ENCODE measurements around the gene IDH3G. TPM values are rescaled to one million over a fixed set of nuclear protein-coding genes. Genes with fewer than 3 reads are reported as not detected.

Gene IDH3G
- total RNA-seq, 1 experiment from 2014 or later, result 71.2 TPM

DNA sequence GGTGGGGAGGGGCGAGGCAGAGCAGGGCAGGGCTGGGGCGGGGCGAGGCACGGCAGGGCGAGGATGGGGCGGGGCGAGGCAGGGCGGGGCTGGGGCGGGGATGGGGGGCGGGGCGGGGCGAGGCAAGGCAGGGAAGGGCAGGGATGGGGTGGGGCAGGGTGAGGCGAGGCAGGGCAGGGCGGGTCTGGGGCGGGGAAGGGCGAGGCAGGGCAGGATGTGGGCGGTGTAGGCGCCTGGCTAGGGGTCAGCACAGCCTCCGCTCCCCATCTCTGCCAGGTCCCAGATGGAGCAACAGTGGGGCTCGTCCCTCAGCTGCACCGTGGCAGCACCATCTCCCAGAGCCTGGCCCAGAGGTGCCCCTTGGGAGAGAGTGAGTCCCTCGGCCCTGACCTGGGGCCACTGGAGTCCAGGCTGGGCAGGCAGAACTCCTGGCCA is 17.5 kb downstream of the IDH3G start:
- no TSS peak for BruUV-seq (replicated peaks)
- H3K36me3 Mint-ChIP-seq (ENCODE audit: insufficient read depth, unreplicated experiment), result peaks cover 25% of the 10 kb centered on the region
- peaks cover 9% of the 10 kb centered on the region for H3K4me1 Mint-ChIP-seq (ENCODE audit: low read depth, unreplicated experiment)
- no peak overlapping the region for H3K27ac Mint-ChIP-seq (ENCODE audit: unreplicated experiment)
- CTCF ChIA-PET, result no interaction called here
- TF ChIP-seq, protein P1, sequence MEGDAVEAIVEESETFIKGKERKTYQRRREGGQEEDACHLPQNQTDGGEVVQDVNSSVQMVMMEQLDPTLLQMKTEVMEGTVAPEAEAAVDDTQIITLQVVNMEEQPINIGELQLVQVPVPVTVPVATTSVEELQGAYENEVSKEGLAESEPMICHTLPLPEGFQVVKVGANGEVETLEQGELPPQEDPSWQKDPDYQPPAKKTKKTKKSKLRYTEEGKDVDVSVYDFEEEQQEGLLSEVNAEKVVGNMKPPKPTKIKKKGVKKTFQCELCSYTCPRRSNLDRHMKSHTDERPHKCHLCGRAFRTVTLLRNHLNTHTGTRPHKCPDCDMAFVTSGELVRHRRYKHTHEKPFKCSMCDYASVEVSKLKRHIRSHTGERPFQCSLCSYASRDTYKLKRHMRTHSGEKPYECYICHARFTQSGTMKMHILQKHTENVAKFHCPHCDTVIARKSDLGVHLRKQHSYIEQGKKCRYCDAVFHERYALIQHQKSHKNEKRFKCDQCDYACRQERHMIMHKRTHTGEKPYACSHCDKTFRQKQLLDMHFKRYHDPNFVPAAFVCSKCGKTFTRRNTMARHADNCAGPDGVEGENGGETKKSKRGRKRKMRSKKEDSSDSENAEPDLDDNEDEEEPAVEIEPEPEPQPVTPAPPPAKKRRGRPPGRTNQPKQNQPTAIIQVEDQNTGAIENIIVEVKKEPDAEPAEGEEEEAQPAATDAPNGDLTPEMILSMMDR (IDR thresholded peaks at IDR 0.05; ENCODE audit: unreplicated experiment), result no peak
- no peaks in the 10 kb centered on the region for H3K9me3 Mint-ChIP-seq (ENCODE audit: low read depth, unreplicated experiment)
- DNase-seq, result no peak
- peaks cover 15% of the 10 kb centered on the region for H3K27me3 Mint-ChIP-seq (ENCODE audit: unreplicated experiment)
- intact Hi-C loops (cut with micrococcal nuclease; ENCODE audit: unreplicated experiment), result no loop called here
- H3K4me3 Mint-ChIP-seq (ENCODE audit: low read depth, unreplicated experiment), result no peak overlapping the region

DNA sequence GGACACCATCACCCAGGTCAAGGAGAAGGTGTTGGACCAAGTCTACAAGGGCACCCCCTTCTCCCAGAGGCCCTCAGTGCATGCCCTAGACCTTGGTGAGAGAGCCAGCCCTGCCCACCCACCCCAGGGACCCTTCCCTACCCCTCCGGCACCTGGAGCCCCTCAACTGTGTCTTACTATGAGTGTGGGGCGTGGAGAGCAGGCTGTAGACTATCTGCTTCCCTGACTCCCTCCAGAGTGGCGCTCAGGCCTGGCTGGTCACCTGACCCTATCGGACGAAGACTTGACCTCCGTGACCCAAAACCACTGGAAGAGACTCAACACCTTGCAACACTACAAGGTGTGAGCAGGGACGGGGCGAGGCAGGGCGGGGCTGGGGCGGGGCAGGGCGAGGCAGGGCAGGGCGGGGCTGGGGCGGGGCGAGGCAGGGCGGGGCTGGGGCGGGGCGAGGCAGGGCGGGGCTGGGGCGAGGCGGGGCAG is 18.0 kb downstream of the IDH3G start:
- no peaks in the 10 kb centered on the region for H3K9me3 Mint-ChIP-seq (ENCODE audit: low read depth, unreplicated experiment)
- peaks cover 15% of the 10 kb centered on the region for H3K27me3 Mint-ChIP-seq (ENCODE audit: unreplicated experiment)
- intact Hi-C loops (cut with micrococcal nuclease; ENCODE audit: unreplicated experiment), result no loop called here
- DNase-seq, result no peak
- no peak overlapping the region for H3K4me3 Mint-ChIP-seq (ENCODE audit: low read depth, unreplicated experiment)
- H3K36me3 Mint-ChIP-seq (ENCODE audit: insufficient read depth, unreplicated experiment), result peaks cover 22% of the 10 kb centered on the region
- BruUV-seq (replicated peaks), result no TSS peak
- H3K27ac Mint-ChIP-seq (ENCODE audit: unreplicated experiment), result no peak overlapping the region
- CTCF ChIA-PET, result no interaction called here
- TF ChIP-seq, protein P1 (IDR thresholded peaks at IDR 0.05; ENCODE audit: unreplicated experiment), result no peak
- H3K4me1 Mint-ChIP-seq (ENCODE audit: low read depth, unreplicated experiment), result peaks cover 9% of the 10 kb centered on the region

DNA sequence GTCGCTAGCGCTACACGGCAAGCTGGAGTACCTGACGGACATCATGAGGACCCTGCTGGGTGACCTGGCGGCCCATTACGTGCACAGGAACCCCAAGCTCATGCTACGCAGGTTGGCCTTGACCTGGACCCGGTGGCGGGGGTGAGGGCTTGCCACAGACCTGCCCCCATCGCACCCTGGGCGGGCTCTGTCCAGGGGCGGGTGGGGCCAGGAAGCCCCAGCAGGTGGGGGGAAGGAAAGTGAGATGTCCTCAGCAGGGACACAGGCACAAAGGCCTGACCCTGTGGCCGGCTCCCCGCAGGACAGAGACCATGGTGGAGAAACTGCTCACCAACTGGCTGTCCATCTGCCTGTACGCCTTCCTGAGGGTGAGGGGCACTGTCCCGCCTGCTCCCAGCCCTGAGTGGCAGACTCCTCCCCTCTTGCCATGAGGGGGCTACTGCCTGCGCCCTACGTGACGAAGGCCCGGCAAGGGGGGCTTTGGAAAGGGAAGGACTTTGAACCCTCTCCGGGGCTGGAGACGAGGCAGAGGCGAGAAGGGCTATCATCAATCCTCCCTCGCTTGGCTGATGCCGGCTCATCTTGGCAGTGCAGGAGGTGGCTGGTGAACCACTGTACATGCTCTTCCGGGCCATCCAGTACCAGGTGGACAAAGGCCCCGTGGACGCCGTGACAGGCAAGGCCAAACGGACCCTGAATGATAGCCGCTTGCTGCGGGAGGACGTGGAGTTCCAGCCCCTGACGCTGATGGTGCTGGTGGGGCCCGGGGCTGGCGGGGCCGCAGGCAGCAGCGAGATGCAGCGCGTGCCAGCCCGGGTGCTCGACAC is 18.7 kb downstream of the IDH3G start:
- Mint-ChIP-seq H3K9me3 (ENCODE audit: low read depth, unreplicated experiment) (no peaks in the 10 kb centered on the region), H3K27ac (ENCODE audit: unreplicated experiment) (no peak overlapping the region), H3K4me3 (ENCODE audit: low read depth, unreplicated experiment) (no peak overlapping the region), H3K36me3 (ENCODE audit: insufficient read depth, unreplicated experiment) (peaks cover 20% of the 10 kb centered on the region), H3K27me3 (ENCODE audit: unreplicated experiment) (peaks cover 12% of the 10 kb centered on the region), H3K4me1 (ENCODE audit: low read depth, unreplicated experiment) (peaks cover 8% of the 10 kb centered on the region)
- DNase-seq, result no peak
- BruUV-seq (replicated peaks), result no TSS peak
- TF ChIP-seq, protein P1 (IDR thresholded peaks at IDR 0.05; ENCODE audit: unreplicated experiment), result no peak
- CTCF ChIA-PET, result no interaction called here
- intact Hi-C loops (cut with micrococcal nuclease; ENCODE audit: unreplicated experiment), result no loop called here

DNA sequence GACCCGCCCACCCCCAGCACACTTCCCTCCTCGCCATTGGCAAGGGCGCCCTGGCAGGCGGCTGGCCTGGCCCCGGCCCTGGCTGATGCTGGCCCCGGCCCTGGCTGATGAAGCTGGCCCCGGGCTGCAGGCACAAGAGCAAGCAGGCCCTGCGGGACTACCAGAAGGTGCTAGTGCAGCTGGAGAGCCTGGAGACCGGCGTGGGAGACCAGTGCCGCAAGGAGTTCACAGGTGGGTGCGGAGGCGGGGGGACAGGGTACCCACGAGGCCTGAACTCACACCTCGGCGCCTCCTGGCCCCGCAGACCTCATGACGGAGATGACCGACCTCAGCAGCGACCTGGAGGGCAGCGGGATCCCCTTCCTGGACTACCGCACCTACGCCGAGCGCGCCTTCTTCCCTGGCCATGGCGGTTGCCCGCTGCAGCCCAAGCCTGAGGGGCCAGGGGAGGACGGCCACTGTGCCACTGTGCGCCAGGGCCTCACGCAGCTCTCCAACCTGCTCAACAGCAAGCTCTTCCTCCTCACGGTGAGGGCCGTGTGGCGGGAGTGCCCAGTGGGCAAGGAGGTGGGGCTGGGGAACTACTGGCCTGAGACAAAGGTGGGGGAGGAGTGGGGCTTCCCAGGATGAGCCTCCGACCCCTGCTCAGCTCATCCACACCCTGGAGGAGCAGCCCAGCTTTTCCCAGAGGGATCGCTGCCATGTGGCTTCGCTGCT is 19.4 kb downstream of the IDH3G start:
- TF ChIP-seq, protein P1 (IDR thresholded peaks at IDR 0.05; ENCODE audit: unreplicated experiment), result no peak
- no TSS peak for BruUV-seq (replicated peaks)
- Mint-ChIP-seq H3K36me3 (ENCODE audit: insufficient read depth, unreplicated experiment) (peaks cover 18% of the 10 kb centered on the region), H3K27me3 (ENCODE audit: unreplicated experiment) (peaks cover 5% of the 10 kb centered on the region), H3K4me3 (ENCODE audit: low read depth, unreplicated experiment) (no peak overlapping the region), H3K4me1 (ENCODE audit: low read depth, unreplicated experiment) (peaks cover under 1% of the 10 kb centered on the region), H3K9me3 (ENCODE audit: low read depth, unreplicated experiment) (no peaks in the 10 kb centered on the region), H3K27ac (ENCODE audit: unreplicated experiment) (no peak overlapping the region)
- intact Hi-C loops (cut with micrococcal nuclease; ENCODE audit: unreplicated experiment), result no loop called here
- CTCF ChIA-PET, result no interaction called here
- no peak for DNase-seq
